HEK293 (cell line): ENCODE results near the gene SCLT1.

Experiments
- CTCF ChIP-seq: fragments of 450-650 bp; formaldehyde crosslinking; IDR thresholded peaks from 2 replicates; pipeline ENCODE4 v1.5.1; 2016; ENCODE audit warnings: missing biosample characterization, missing genetic modification characterization
- ZNF23 ChIP-seq: fragments of 450-650 bp; formaldehyde crosslinking; IDR thresholded peaks from 2 replicates; pipeline ENCODE4 v1.5.1; 2016; ENCODE audit warnings: missing biosample characterization, missing genetic modification characterization, borderline replicate concordance
- ZNF274 ChIP-seq, 2 experiments: fragments of 200-500 bp in 1 of 2; fragments of 450-650 bp in 1 of 2; sonication (Bioruptor generic) in 1 of 2; formaldehyde crosslinking in 1 of 2; IDR thresholded peaks; 2 replicates each; pipeline versions ENCODE4 v1.5.1 to v1.6.1; 2014 to 2016; ENCODE audit warnings: borderline replicate concordance in 1 of 2, inconsistent platforms in 1 of 2, low read length in 1 of 2, missing biosample characterization in 1 of 2, missing genetic modification characterization in 1 of 2
- ZNF747 ChIP-seq: fragments of 450-650 bp; formaldehyde crosslinking; IDR thresholded peaks from 2 replicates; pipeline ENCODE4 v1.5.1; 2016; ENCODE audit warnings: missing biosample characterization, missing genetic modification characterization
- TF ChIP-seq, protein P1 (sequence below): fragments of 450-650 bp; formaldehyde crosslinking; IDR thresholded peaks from 2 replicates; pipeline ENCODE4 v1.5.1; 2016; ENCODE audit warnings: missing biosample characterization, missing genetic modification characterization
- TF ChIP-seq, protein P2 (sequence below): fragments of 450-650 bp; formaldehyde crosslinking; IDR thresholded peaks from 2 replicates; pipeline ENCODE4 v1.5.1; 2016; ENCODE audit warnings: missing biosample characterization, missing genetic modification characterization, low read depth

- TF ChIP-seq ZNF274 (IDR thresholded peaks at IDR 0.05; ENCODE audit: low read length) (no peak), ZNF274 (tag by site-specific recombination; IDR thresholded peaks at IDR 0.05; ENCODE audit: borderline replicate concordance) (no peak), ZNF23 (tag by site-specific recombination) (no peak), ZNF747 (no peak), CTCF (tag by site-specific recombination) (no peak)
- TF ChIP-seq, protein P1, sequence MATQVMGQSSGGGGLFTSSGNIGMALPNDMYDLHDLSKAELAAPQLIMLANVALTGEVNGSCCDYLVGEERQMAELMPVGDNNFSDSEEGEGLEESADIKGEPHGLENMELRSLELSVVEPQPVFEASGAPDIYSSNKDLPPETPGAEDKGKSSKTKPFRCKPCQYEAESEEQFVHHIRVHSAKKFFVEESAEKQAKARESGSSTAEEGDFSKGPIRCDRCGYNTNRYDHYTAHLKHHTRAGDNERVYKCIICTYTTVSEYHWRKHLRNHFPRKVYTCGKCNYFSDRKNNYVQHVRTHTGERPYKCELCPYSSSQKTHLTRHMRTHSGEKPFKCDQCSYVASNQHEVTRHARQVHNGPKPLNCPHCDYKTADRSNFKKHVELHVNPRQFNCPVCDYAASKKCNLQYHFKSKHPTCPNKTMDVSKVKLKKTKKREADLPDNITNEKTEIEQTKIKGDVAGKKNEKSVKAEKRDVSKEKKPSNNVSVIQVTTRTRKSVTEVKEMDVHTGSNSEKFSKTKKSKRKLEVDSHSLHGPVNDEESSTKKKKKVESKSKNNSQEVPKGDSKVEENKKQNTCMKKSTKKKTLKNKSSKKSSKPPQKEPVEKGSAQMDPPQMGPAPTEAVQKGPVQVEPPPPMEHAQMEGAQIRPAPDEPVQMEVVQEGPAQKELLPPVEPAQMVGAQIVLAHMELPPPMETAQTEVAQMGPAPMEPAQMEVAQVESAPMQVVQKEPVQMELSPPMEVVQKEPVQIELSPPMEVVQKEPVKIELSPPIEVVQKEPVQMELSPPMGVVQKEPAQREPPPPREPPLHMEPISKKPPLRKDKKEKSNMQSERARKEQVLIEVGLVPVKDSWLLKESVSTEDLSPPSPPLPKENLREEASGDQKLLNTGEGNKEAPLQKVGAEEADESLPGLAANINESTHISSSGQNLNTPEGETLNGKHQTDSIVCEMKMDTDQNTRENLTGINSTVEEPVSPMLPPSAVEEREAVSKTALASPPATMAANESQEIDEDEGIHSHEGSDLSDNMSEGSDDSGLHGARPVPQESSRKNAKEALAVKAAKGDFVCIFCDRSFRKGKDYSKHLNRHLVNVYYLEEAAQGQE (tag by site-specific recombination): no peak
- TF ChIP-seq, protein P2, sequence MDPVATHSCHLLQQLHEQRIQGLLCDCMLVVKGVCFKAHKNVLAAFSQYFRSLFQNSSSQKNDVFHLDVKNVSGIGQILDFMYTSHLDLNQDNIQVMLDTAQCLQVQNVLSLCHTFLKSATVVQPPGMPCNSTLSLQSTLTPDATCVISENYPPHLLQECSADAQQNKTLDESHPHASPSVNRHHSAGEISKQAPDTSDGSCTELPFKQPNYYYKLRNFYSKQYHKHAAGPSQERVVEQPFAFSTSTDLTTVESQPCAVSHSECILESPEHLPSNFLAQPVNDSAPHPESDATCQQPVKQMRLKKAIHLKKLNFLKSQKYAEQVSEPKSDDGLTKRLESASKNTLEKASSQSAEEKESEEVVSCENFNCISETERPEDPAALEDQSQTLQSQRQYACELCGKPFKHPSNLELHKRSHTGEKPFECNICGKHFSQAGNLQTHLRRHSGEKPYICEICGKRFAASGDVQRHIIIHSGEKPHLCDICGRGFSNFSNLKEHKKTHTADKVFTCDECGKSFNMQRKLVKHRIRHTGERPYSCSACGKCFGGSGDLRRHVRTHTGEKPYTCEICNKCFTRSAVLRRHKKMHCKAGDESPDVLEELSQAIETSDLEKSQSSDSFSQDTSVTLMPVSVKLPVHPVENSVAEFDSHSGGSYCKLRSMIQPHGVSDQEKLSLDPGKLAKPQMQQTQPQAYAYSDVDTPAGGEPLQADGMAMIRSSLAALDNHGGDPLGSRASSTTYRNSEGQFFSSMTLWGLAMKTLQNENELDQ: no peak
These were observed 180.1 kb downstream of the SCLT1 start for GRCh38 chr4:128913228-128913627.
